ENCODE measurements around the gene ZNF333.
"Not testable (repeated sequence)": the region's sequence is repeated elsewhere in the genome, so short reads cannot be mapped to it uniquely, and the experiment has no call there.

The ZNF333 gene

DNA sequence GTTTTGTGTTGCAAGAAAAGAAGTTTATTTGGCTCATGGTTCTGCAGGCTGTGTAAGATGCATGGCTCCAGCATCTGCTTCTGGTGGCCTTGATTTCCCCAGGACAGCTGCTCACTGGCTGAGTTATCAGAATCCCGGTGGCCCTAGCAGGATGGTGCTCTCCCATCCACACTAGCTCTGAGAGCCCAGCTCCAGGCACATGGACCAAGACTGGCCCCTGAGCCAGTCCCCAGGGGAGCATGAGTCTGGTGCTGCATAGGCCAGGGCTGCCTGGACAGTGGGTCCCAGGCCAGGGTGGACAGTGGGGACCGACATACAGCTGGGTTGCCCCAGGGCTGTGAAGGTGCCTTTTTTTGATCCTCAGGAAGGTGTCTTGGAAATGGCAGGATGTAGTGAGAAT is 78.2 kb downstream of the ZNF333 start:
- DNase-seq (ENCODE audit: low spot score) = no peak

DNA sequence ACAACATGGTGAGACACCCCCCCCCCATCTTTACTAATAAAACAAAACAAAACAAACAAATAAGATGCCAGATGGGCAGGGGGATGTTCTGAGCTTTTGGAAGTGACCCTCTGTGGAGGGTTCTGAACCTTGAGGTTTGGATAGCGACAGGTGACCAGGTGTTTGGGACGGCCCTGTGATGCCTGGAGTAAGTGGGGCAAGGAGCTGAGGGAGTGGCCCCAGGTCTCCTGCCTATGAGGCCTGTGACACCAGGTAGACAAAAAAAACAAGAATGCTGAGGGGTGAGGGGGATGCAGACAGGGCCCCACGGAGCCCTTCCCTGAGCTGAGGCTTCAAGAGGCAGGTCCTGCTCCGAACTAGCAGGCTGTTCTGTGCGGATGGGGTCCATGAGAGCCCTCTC is 79.4 kb downstream of the ZNF333 start:
- DNase-seq (ENCODE audit: low spot score) = no peak

DNA sequence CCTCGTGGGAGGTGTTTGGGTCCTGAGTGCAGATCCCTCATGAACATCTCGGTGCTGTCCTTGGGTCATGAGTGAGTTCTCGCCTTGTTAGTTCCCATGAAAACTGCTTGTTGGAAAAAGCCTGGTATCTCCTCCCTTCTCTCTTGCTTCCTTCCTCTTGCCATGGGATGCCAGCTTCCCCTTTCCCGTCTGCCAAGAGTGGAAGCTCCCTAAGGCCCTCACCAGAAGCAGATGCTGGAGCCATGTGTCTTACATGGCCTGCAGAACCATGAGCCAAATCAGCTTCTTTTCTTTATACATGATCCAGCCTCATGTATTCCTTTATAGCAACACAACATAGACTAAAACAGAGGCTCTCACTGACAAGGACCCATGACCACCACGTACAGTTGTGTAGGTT is 80.3 kb downstream of the ZNF333 start:
- DNase-seq (ENCODE audit: low spot score) = no peak

DNA sequence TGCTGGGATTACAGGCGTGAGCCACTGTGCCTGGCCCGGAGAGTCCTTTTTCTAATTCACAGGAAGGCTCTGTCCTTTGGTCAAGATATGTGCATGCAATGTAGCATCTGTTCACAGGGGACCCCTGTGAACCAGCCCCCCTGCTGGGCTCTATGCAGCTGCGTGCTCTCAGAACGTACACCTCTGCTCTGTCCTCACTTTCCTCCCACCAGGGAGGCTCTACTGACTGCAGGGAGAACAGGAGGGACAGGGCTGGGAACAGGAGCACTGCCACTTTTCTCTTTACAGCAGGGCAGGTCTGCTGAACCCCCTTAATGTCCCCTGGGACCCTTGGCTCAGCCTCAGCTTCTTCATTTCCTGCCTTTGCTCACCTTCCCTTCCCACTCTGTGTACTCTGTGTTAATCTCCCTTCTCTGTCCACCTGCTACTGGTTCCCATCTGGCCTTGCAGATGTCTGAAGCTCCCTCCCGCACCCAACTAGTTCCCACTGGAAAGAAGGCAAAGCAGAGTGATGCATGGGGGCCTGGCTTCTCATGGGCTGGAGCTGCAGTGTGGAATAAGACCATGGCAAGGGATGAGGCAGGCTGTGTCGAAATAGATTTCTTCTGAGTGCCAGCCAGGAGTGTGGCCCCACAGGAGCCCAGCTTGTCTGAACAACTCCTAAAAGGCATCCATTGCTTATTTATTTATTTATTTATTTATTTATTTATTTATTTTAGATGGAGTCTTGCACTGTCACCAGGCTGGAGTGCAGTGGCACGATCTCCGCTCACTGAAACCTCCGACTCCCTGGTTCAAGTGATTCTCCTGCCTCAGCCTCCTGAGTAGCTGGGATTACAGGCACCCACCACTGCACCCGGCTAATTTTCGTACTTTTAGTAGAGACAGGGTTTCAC is 81.3 kb downstream of the ZNF333 start:
- DNase-seq (ENCODE audit: low spot score) = no peak

DNA sequence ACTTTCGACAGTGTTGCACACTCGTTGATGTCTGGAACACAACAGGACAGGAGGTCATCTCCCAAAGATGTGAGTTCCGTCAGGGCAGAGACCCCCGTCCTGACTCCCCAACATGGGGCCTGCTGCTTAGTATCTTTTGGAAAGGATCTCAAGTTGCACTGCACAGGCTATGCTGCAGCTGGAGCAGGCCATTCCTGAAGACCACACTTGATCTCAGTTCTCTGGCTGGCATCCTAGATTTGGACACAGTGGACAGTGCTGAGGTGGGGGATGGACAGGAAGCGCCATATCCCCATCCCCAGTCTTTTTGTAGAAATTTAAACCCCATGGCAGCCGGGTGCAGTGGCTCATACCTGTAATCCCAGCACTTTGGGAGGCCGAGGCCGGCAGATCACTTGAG is 82.6 kb downstream of the ZNF333 start:
- no peak for DNase-seq (ENCODE audit: low spot score)

DNA sequence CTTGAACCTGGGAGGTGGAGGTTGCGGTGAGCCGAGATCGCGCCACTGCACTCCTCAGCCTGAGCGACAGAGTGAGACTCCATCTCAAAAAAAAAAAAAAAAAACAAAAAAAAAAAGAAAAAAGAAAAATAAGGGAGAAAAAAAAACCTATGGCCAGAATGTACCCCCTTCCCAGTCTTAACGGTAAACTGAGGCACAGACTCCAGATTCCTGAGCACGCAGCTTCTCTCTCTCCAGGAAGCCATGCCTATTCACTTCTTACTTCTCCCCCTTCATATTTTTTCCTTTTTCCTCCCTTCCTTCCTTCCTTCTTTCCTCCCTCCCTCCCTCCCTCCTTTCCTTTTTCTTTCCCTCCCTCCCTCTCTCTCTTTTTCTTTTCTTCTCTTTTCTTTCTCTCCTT is 83.1 kb downstream of the ZNF333 start:
- DNase-seq (ENCODE audit: low spot score) = no peak

DNA sequence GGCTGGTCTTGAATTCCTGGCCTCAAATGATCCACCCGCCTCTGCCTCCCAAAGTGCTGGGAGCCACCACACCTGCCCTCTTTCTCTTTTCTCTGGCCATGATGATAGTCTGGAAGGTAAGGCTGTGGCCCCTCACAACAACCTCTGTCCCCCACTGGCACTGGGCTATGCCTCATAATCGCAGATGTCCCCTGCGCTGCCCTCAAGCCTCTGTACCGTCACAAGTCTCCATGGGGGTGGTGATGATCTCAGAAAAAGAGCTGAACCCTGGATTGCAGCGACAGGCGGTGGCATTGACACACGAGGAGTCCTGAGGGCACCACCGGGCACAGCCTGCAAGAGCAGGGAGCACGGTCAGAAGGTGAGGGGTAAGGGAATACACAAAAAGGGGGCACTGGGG is 83.9 kb downstream of the ZNF333 start:
- DNase-seq (ENCODE audit: low spot score) = not testable (repeated sequence)

DNA sequence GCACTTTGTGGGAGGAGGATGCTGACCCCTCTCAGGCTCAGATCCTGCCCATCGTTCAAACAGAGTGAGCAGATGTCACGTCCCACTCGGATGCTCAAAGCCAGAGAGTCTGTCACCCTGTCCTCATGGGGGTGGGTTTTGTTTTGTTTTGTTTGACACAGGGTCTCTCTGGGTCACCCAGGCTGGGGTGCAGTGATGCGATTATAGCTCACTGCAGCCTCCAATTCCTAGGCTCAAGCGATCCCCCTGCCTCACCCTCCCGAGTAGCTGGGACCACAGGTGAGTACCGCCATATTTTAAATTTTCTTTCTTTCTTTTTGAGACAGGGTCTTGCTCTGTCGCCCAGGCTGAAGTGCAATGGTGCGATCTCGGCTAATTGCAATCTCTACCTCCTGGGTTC is 84.5 kb downstream of the ZNF333 start:
- no peak for DNase-seq (ENCODE audit: low spot score)

DNA sequence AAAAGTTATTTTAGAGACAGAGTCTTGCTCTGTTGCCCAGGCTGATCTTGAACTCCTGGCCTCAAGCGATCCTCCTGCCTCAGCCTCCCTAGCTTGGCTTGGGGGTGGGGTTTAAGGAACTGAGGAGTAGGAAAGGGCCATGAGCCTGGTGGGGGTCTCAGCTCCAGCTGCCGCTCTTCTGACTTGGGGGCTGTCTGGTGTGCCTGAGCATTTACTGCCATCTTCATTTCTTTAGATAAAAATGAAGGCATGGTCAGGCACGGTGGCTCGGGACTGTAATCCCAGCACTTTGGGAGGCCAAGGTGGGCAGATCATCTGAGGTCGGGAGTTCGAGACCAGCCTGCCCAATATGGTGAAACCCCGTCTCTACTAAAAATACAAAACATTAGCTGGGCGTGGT is 85.5 kb downstream of the ZNF333 start:
- not testable (repeated sequence) for DNase-seq (ENCODE audit: low spot score)

DNA sequence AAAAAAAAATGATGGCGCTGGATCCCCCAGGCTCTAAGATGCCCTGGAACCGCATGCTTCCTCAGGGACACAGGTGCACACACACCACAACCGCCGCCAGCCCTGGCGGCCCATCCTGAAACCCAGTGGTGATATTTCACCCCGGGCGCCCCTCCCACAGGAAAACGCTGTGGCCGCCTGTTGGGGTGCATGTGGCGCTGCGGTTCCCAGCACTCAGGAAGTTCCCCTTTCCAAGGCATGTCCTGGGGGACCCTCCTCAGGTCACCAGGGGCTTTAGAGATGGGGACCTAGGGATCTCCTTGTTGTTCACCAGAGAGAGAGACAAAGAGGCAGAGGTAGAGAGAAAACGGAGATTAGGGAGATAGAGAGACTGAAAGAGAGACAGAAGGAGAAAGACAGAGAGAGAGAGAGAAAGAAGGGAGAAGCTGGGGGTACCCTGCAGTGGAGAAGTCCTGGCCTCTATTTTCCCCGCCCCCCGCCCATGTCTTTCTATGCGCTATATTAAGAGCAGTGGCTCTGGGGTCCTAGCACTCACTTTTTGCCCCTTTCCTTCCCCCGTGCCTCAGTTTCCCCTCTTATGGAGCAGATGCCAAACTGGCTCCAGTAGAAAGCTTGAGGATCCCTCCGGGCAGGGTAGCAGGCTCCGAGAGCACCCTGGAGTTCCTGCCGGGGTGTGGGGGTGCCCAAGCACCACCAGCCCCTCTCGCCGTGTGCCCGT is 86.2 kb downstream of the ZNF333 start:
- DNase-seq (ENCODE audit: low spot score) = no peak

DNA sequence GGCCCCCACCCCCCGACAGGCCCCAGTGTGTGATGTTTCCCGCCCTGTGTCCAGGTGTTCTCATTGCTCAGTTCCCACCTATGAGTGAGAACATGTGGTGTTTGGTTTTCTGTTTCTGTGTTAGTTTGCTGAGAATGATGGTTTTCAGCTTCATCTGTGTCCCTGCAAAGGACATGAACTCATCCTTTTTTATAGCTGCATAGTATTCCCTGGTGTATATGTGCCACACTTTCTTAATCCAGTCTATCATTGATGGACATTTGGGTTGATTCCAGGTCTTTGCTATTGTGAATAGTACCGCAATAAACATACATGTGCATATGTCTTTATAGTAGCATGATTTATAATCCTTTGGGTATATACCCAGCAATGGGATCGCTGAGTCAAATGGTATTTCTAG is 87.8 kb downstream of the ZNF333 start:
- not testable (repeated sequence) for DNase-seq (ENCODE audit: low spot score)

DNA sequence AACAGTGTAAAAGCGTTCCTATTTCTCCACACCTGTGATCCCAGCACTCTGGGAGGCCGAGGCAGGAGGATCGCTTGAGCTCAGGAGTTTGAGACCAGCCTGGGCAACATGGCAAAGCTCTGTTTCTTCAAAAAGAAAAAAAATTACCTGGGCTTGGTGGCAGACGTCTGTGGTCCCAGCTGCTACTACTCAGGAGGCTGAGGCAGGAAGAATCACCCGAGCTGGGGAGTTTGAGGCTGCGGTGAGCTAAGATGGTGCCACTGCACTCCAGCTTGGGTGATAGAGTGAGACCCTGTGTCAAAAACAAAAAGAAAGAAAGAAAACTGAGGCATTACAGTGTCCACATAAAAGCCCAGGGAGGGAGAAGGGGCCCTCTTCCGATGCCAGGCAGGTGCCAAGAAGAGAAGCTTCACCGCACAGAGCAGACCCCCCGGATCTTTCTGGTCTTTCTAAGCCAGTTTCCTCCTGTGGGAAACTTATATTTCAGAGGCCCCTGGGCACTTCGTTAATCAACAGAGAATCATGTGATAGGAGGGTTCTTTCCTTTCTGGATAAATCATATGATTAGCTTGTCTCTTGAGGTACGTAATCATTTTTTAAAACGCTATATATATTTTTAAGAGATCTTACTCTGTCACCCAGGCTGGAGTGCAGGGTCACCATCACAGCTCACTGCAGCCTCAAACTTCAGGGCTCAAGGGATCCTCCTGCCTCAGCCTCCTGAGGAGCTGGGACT is 88.4 kb downstream of the ZNF333 start, which contains the start of gene ADGRE2:
Gene ADGRE2, minus strand, starts transcription at position 451 of the 736 bp plus-strand sequence. CDS start 1,804 bp downstream, outside the sequence.
- DNase-seq (ENCODE audit: low spot score) = not testable (repeated sequence)

DNA sequence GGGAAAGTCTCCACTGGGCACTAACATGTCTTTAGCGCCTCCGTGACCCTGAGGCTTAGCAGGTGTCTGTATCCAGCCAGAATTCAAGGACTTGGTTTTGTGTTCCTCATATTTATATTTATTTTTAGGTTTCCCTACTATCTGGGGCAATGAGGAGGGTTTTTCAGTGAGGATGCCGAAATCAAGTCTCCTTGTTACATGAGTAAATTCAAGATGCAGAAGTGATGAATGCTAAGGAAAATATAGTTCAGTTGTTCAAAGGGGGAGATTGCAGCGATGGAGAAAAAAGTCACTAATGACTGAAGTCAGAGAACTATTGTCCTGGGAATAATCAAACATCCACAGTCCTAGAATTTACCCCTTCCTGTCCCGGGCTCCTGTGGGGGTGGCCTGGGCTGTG is 89.3 kb downstream of the ZNF333 start:
- no peak for DNase-seq (ENCODE audit: low spot score)

DNA sequence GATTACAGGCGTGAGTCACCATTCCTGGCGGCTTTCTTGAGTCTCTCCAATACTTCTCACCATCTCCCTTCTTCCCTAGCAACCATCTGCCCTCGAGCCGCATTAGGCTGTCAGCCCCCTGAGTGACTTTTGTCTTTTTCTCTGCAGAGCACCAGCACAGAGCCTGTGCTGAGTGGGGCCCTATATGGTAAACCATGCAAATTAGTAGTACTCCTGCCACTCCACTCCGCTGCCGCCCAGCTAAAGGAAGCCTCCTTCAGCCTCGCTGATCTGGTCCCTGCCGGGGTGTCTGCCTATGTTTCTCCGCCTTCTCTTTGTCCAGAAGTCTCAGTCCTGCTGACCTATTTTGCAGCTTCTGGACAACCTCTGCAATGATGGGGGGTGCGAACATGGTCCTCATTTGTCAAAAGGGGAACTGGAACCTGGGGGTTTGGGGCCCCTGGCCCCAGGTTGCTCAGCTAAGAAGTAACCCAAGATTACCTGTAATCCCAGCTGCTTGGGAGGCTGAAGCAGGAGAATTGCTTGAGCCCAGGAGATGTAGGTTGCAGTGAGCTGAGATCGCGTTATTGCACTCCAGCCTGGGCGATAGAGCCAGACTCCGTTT is 90.9 kb downstream of the ZNF333 start:
- not testable (repeated sequence) for DNase-seq (ENCODE audit: low spot score)

DNA sequence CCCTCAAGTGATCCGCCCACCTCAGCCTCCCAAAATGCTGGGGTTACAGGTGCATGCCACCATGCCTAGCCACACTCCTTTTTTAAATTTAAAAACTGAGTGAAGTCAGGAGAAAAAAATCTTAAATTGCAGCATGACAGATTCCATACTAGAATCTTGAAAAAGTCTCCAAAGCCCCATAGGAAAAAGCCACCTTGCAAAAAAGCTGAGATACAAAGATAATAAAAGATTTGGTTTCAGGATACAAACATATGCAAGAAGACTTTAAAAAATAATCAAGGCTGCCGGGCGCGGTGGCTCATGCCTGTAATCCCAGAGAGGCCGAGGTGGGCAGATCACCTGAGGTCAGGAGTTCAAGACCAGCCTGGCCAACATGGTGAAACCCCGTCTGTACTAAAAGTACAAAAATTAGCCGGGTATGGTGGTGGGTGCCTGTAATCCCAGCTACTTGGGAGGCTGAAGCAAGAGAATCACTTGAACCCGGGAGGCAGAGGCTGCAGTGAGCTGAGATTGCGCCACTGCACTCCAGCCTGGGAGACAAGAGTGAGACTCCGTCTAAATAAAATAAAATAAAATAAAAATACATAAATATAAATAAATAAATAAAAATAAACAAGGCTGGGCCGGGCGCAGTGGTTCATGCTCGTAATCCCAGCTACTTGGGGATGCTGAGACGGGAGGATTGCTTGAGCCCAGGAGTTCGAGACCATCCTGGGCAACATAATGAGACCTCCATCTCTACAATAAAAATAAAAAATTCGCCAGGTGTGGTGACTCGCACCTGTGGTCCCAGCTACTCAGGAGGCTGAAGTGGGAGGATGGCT is 92.1 kb downstream of the ZNF333 start:
- DNase-seq (ENCODE audit: low spot score) = not testable (repeated sequence)

DNA sequence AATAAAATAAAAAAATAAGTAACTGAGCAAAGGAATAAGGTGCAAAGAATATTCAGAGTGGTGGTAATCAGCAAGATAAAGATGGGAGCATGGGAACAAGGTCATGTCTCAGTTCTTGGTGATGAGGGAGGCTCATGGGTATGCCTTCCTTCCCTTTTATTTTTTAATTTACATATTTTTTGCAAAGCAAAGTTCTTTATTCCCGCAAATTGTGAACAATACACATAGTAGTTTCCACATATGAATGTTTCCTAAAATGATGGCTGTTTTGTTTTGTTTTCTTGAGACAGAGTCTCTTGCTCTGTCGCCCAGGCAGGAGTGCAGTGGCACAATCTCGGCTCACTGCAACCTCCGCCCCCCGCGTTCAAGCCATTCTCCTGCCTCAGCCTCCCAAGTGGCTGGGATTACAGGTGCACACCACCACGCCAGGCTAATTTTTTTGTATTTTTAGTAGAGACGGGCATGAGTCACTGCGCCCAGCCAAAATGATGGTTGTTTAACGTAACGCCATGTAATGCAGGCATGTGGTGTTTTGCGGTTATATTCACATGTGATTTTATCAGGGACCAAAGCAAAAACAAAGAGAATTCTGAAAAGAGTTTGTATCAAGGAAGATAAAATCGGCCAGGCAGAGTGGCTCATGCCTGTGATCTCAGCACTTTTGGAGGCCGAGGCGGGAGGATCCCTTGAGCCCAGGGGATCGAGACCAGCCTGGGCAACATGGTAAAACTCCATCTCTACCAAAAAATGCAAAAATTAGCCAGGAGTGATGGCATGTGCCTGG is 93.0 kb downstream of the ZNF333 start:
- DNase-seq (ENCODE audit: low spot score) = no peak
